Femur (tissue), 1 donor: ENCODE data around the gene SYT15.

ENCODE experiments used
- DNase-seq: peaks from one replicate; pipeline ENCODE4 v3.0.0-alpha.2; 2017

Gene SYT15

GRCh38 chr10:46545861-46546590, 32.9 kb upstream of the SYT15 start:
- no peak for DNase-seq

GRCh38 chr10:46546591-46547540, 32.1 kb upstream of the SYT15 start:
- DNase-seq: peak; percentile 18

- DNase-seq: peak; percentile 16
Observed at GRCh38 chr10:46547541-46548497, 31.1 kb upstream of the SYT15 start.

- DNase-seq: peak; percentile 18
Observed at GRCh38 chr10:46548498-46549090, 30.3 kb upstream of the SYT15 start.

GRCh38 chr10:46549171-46550075, 29.5 kb upstream of the SYT15 start:
- DNase-seq: peak; percentile 16

- peak; percentile 18 for DNase-seq
Observed at GRCh38 chr10:46550076-46550790, 28.7 kb upstream of the SYT15 start.

- peak; percentile 14 for DNase-seq
Observed at GRCh38 chr10:46550795-46551700, 27.9 kb upstream of the SYT15 start.

GRCh38 chr10:46551701-46552525, 27.0 kb upstream of the SYT15 start:
- peak; percentile 24 for DNase-seq

GRCh38 chr10:46552526-46553237, 26.2 kb upstream of the SYT15 start:
- peak; percentile 51 for DNase-seq

- peak; percentile 31 for DNase-seq
Observed at GRCh38 chr10:46553238-46554049, 25.5 kb upstream of the SYT15 start.

GRCh38 chr10:46554166-46554781, 24.7 kb upstream of the SYT15 start:
- DNase-seq: peak; percentile 12

GRCh38 chr10:46555366-46555712, 23.6 kb upstream of the SYT15 start:
- peak; percentile 21 for DNase-seq

- DNase-seq: peak; percentile 34
Observed at GRCh38 chr10:46555713-46556514, 23.0 kb upstream of the SYT15 start.

- DNase-seq: peak; percentile 21
Observed at GRCh38 chr10:46556515-46557318, 22.2 kb upstream of the SYT15 start, which contains the start of gene GPRIN2. Gene GPRIN2 (minus strand): TSS chr10:46556658. CDS start chr10:46550736, 5,922 bp downstream.
